Central memory CD4-positive, alpha-beta T cell (primary cell): Measurements from ENCODE around the gene AP2A1.
A peak's percentile ranks its signal among the peaks of the same experiment; 100 is the strongest.
"Not testable (repeated sequence)": the region's sequence is repeated elsewhere in the genome, so short reads cannot be mapped to it uniquely, and the experiment has no call there.

Experiments used
- DNase-seq: peaks from one replicate; pipeline ENCODE4 v3.0.0; 2022

The AP2A1 gene

DNA sequence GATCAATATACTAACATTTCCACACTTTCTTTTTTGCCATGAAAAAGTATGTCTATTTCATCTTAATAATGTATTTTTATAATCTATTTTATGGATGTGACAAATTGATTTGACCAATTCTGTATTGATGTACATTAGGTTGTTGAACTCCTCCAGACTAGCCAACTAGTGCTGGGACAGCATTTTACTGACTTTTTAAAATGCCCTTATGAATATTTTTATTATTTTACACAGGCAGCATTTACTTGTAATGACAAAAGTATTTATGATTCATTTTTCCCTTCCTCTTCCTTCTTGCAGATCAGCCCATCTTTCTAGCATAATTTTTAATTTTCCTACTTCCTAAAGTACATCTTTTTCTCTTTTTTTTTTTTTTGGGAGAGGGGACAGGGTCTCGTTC is 47.2 kb downstream of the AP2A1 start:
- DNase-seq, result no peak

DNA sequence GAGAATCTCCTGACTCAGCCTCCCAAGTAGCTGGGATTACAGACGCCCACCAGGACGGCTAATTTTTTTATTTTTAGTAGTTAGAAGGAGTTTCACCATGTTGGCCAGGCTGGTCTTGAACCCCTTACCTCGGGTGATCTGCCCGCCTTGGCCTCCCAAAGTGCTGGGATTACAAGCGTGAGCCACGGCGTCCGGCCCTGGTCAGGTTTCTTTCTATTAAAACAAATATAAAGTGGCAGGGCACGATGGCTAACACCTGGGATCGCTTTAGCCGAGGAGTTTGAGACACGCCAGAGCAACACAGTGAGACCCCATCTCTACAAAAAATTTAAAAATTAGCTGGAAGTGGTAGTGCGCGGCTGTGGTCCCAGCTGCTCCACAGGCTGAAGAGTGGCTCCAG is 49.8 kb downstream of the AP2A1 start:
- DNase-seq, result no peak

DNA sequence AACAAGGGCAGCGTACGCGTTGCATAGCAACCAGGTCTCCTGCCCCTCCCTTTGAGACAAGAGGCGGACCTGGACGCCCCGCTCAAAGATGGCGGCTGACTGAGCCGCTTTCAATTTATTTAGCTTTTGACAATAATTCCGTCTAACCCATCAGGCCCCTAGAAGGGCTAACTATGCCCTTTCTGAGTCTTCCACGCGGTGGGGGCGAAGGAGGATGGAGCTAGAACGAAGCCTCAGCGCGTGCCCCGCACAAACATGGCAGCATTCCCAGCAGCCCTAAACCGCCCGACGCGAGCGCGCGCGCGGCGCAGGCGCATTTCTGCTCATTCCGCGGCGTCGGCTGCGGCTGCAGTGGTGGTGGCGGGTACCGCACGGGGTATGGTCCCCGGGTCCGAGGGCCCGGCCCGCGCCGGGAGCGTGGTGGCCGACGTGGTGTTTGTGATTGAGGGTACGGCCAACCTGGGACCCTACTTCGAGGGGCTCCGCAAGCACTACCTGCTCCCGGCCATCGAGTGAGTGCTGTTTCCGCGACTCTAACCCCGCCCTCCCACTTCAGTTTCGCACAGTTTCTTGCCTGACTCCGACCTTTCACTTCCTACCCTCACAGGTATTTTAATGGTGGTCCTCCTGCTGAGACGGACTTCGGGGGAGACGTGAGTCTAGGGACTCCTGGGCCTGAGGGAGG is 51.3 kb downstream of the AP2A1 start, which contains the start of gene MED25:
Gene MED25, plus strand, starts transcription at position 326 of the 685 bp plus-strand sequence. Its CDS starts 53 bp downstream, at position 379.
- DNase-seq, result peak; percentile 91

DNA sequence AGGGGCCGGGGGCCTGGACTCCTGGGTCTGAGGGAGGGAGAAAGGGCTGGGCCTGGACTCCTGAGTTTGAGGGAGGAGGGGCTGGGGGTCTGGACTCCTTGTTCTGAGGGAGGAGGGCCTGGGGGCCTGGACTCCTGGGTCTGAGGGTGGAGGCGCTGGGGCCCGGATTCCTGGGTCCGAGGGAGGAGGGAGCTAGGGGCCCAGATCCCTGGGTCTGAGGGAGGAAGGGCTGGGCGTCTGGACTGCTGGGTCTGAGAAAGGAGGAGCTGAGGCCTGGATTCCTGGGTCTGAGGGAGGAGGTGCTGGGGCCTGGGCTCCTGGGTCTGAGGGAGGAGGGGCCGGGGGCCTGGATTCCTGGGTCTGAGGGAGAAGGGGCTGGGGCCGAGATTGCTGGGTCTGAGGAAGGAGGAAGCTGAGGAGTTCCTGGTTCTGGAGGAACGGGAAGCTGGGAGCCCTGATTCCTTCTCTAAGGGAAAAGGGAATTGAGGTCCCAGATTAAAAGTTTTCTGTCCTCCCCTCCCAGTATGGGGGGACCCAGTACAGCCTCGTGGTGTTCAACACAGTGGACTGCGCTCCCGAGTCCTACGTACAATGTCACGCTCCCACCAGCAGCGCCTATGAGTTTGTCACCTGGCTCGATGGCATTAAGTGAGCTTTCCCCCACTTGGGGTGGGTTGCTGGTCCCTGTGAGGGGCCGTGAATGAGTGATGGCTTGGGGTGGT is 52.0 kb downstream of the AP2A1 start:
- no peak for DNase-seq

DNA sequence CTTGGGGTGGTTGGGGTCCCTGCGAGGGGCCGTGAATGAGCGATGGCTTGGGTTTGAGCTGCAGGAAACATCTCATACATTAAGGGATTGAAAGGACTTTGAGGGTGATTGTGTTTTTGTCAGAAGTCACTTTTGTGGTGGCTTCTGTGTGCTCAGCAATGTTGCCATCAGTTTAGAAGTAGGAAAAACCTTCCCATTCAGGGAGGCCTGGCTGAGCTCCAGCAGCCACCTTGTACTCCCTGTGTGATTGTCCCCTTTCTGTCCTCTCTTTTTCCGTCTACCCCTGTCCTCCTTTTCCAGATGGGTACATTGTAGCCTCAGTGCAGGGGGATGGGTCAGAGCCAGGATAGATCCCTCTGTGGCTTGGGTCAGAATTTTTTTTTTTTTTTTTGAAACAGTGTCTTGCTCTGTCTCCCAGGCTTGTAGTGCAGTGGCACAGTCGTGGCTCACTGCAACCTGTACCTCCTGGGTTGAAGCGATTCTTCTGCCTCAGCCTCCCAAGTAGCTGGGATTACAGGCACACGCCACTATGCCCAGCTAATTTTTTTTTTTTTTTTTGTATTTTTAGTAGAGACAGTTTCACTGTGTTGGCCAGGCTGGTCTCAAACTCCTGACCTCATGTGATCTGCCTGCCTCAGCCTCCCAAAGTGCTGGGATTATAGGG is 52.8 kb downstream of the AP2A1 start:
- DNase-seq, result not testable (repeated sequence)

DNA sequence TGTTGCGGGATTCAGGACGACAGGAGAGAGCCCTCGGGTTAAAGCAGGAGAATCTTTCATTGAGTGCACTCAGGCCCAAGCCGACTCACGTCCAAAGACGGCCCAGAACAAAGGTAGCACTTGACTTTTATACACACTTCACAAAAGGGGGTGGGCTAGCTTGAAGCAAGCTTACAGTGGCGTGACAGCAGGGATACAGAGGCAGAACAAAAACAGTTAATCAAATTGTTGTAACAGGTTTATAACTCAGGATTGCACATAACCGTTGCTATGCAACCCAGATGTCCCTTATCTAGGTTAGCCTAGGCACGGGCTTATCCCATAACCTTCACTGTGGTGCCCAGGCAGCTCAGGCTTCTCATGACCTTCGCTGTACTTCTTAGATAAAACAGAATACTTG is 53.3 kb downstream of the AP2A1 start:
- DNase-seq, result no peak

DNA sequence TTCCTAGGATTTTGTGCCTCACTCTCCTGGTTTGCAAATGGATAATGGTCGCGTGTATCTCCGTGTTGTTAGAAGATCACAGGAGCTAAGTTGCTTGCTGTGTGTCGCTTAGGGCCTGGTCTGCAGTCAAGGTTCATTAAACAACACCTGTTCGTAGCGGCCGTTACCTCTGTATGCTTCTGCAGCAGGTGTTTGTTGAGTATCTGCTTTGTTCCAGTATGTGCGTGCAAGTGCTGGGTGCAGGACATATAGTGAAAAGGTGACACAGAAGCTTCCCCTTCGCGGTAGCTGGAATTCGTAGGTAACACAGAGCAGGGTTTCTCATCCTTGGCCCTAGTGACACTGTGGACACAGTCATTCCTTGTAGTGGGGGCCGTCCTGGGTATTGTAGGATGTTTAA is 56.7 kb downstream of the AP2A1 start:
- no peak for DNase-seq

DNA sequence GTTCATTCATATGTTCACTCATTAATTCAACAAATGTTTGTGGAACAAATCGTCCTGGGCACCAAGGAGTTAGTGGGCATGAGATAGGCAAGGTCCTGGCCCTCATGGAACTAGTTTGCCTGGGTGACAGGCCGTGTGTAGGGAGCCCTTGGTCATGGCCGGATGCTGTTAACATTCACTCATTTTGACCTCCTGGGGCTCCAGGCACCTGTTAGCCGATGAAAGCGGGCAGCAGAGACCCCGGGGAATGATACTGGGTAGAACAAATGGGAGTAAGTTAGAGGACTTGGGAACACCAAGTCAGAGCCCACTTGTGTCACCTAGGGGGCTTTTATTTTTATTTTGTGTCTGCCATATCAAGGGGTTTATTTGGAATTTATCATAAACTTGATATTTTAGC is 57.9 kb downstream of the AP2A1 start:
- no peak for DNase-seq

DNA sequence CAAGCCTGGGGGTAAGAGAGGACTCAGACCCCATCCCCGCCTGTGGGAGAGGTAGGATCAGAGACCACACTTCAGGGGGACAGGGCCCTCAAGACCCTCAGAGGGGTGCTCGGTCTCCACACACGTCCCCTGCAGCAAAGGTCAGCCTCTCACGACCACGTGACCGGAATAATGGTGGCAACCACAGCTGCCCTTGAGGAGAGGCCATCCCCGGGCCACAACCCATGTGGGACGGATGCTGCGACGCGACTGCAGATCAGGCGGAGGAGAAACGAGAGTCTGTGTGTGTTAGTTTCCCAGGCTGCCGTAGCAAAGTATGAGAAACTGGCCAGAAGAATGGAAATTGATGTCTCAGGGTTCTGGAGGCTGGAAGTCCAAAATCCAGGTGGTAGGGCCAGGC is 60.2 kb downstream of the AP2A1 start:
- DNase-seq, result no peak

DNA sequence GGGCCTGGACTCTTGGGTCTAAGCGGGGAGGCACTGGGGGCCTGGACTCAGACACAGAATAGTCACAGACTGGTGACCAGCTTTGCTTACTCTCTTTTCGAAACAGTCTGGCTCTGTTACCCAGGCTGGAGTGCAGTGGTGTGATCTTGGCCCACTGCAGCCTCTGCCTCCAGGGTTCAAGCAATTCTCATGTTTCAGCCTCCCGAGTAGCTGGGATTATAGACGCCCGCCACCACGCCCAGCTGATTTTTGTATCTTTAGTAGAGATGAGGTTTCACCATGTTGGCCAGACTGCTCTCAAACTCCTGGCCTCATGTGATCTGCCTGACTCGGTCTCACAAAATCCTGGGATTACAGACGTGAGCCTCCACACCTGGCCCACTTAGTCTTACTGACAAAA is 62.4 kb downstream of the AP2A1 start:
- DNase-seq, result no peak

DNA sequence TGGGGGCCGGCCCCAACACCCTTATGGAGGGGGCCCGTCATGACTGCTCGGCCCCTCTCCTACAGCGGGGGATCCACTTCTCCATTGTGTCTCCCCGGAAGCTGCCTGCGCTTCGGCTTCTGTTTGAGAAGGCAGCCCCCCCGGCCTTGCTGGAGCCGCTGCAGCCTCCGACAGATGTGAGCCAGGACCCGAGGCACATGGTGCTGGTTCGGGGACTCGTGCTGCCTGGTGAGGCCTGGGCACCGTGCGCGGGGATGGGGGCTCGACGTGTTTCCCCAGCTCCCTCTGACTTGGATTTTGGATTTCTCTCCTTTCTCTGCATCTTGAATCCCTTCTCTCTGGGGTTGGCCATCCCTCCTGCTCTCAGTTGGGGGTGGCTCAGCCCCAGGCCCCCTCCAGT is 62.9 kb downstream of the AP2A1 start:
- no peak for DNase-seq

DNA sequence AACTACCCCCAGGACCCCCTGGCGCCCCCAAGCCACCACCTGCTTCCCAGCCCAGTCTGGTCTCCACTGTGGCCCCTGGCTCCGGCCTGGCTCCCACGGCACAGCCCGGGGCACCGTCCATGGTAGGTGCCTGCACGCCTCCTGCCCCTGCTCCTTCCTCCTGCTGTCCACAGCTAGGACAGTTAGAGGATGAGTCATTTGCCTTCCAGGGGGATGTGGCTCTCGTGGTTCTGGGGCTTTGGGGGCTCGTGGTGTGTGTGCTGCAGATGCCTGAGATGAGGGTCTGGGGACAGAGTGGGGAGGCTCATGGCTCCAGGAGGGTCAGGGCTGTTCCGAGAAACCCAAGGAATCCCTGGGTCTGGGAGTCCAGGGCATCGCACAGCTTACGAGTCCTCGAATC is 64.0 kb downstream of the AP2A1 start:
- DNase-seq, result no peak

DNA sequence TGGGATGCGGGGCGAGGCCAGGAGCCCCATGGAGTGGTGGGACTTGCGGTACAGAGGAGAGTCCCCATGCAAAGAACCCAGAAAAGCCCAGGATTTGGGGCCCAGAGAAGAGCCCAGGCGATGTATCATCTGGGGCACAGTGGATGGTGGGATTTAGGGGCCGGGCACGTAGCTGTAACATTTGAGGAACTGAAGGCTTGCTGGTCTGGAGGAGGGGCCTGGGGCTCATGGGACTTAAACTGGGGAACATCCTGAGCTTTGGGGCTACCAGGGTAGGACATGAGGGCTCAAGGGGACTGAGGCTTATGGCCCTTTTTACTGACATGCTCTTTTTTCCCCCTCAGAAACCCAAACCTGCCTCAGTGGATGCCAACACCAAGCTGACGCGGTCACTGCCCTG is 64.8 kb downstream of the AP2A1 start:
- DNase-seq, result no peak

DNA sequence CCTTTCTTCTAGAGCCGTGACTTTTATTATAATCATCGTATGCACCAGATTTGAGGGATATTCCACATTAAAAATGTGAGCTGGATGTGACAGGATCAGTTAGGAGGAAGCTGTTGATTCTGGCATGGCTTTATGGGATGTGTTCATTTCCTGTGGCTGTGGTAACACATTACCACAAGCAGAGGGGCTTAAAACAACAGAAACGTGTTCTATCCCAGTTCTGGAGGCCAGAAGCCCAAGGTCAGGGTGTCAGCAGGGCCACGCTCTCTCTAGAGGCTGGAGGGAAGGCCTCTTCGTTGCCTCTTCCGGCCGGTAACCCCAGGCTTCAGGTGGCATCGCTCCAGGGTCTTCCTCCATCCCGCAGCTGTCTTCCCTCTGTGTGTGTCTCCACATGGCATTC is 65.8 kb downstream of the AP2A1 start:
- DNase-seq, result no peak

DNA sequence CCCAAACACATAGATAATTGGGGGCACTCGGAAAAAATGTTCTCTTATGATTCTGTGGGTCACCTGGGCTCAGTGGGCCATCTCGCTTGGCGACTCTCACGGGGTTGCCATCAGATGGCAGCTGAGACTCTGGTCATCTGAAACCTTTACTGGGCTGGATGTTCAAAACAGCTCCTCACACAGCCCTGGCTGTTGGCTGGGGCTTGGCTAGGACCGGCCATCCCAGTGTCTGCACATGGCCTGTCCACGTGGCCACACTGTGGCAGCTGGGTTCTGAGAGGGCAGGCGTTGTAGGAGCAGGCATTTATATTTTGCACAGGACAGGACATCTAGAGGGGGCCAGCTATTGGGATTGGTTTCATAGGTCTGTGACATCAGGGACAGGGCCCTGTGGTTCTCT is 66.8 kb downstream of the AP2A1 start:
- no peak for DNase-seq

DNA sequence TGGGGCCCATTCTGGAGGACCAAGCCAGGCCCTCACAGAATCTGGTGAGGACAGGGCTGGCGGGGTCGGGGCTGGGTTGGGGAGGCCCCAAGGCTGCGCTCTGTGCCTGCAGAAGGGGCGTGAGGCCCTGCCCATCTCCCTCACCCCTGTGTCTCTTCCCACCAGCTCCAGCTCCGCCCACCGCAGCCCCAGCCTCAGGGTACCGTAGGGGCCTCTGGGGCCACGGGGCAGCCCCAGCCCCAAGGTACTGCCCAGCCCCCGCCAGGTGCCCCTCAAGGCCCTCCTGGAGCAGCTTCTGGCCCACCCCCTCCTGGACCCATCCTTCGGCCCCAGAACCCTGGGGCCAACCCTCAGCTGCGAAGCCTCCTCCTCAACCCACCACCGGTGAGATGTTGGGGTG is 68.8 kb downstream of the AP2A1 start:
- DNase-seq, result no peak

DNA sequence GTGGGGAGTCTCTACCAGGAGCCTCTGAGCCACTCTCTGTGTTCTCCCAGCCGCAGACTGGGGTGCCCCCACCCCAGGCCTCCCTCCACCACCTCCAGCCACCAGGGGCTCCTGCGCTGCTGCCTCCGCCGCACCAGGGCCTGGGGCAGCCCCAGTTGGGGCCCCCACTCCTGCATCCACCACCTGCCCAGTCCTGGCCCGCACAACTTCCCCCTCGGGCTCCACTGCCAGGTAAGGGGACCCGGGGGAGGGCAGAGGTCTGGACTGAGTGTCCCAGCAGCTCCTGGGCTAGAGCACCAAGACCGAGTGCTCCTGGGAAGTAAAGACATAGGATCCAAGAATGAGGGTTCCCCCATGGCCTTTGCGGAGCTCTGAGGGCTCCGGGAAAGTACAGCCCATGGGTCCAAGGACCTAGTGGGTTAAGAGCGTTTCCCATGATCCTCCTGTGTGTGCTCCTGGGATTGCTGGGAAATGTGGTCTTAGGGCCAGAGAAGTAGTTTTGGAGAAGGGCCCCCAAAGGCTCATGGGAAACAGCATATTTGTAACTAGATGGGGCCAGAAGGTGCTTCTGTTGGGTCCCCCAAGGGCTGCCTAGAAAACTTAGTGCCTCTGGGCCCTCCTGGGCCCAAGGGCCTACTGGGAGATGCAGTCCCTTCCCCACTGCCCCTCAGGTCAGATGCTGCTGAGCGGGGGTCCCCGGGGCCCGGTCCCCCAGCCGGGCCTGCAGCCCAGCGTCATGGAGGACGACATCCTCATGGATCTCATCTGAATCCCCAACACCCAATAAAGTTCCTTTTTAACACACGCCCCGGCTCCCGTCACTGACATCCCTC is 69.6 kb downstream of the AP2A1 start:
- DNase-seq, result no peak

DNA sequence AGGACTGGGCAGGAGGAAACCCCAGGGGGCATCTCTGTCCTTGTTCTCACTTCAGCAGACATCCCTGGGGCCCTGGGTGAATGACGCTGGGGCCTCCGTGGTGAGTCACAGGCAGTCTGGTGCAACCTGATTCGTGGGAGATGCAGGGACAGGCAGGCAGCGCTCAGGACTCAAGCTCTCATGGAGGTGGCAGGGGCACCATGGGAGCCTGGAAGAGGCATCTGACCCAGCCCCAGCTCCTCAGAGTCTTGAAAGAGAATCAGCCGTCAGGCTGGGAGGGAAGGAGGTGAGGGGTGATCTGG is 70.2 kb downstream of the AP2A1 start:
- DNase-seq, result no peak

DNA sequence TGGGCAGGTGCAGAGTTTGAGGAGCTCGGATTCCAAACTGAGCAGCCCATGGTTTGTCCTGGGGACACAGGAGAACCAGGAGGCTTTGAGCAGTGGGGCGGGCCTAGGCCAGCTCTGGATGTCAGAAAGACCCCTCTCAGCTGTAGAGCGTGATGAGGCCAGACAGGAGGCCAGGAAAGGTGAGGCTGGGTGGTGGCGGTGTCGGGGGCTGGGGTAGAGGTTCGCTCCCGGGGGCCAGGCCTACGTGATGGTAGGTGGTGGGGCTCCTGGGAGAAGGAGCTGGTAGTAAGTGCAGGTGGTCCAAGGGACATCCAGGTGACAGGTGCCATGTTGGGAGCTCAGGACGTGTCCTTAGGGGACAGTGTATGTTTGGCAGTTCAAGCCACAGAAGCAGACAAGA is 70.6 kb downstream of the AP2A1 start:
- no peak for DNase-seq

DNA sequence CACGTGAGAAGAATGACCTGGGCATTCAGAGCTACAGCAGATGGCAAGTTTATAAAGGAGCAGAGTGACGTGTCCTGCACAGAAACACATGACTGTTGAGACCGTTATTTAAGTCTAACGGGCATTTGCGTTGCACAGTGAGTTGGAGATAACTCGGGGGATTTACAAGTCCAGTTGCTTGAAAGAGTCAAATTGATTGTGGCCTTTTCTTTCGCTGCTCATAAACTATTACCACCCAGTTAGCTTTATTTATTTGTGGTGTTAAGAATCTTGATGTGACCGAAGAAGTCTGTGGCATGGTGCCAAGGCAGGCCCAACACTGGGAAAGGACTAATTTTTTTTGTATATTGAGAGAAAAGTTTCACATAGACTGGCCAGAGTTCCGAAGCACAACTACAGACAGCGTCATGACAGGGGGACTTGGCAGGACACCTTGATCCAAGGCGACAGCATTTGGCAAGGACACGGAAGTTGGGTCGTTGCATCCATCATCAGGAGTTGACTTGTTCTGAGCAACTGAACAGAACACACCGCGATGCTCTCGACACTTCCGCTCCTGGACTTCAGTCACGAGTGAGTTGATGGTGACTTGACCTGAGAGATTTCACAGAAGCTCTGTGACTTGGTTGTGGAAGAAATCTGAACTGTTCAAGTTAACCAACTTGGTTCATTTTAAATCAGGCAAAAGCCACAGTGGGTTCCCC is 72.2 kb downstream of the AP2A1 start:
- DNase-seq, result no peak

DNA sequence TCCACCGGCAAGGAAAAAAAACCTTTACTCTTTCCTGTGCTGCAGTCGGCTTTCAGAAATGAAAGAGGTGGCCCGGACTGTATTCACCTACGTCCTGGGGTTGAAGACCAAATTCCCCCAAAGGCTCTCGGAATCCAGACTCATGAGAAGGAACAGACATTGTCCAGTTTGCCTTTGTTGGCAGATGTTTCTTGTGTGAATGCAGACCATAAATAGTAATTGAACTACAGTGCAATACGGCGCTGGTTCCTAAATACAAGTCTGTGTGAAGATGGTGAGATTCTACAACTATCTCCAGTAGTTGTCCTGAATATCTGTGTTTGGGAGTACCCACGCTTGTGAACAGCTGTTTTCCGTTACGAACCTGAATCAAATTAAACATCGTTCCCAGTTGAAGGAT is 72.9 kb downstream of the AP2A1 start:
- DNase-seq, result no peak

DNA sequence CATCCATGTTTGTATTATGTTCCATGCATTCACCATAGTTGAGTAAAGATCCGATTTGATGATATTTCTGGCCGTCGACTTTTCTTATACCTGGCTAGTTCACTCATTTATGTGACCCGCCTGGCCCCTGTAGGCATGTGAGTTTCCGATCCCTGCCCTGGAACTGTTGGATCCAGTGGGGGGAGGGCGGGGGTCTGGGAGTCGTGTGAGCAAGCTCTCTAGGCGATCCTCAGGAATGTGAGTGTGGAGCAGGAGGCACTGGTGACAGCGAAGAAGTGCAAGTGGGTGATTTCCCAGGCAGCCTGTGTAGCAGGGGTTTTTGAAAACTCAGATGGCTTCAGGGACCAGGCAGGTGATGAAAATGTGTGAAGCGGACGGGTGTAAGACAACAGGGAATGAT is 73.5 kb downstream of the AP2A1 start:
- DNase-seq, result no peak

DNA sequence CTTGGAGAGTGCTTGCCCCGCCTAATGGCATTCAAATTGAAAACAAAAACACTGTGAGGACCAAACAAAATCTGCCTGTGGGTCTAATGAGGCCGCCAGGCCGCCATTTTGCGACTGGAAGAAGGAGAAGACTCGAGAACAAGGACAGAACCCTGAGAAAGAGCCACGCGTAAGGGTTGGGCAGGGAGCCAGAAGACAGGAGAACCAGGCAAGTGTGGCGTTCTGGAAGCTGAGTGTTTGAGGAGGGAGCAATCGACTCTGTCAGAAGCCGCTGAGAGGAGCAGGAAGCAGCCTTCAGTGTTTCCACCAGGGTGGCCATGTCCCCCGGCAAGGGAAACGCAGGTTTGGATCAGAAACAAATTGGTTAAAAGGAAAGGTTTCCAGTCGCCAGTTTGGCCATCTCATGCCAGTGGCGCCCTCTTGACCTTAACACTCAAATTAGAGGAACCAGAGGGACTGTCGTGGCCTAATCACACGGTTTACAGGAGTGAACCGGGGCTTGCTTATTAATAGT is 74.0 kb downstream of the AP2A1 start:
- DNase-seq, result no peak
